Lower leg skin (tissue), 3 donors: ENCODE data around the gene HOXB1.

Experiments
- POLR2A ChIP-seq, 2 donors: fragments of 450-650 bp; IDR thresholded peaks; one replicate each; pipeline ENCODE4 v1.6.1; 2016 to 2017; ENCODE audit warnings: antibody characterized with exemption in 2 of 2, mild to moderate bottlenecking in 1 of 2, moderate library complexity in 1 of 2
- TF ChIP-seq, protein P1 (sequence below), 3 donors: fragments of 450-650 bp; IDR thresholded peaks; one replicate each; pipeline ENCODE4 v1.5.1; 2016; ENCODE audit warnings: antibody characterized with exemption in 3 of 3, mild to moderate bottlenecking in 3 of 3, moderate library complexity in 2 of 3

DNA sequence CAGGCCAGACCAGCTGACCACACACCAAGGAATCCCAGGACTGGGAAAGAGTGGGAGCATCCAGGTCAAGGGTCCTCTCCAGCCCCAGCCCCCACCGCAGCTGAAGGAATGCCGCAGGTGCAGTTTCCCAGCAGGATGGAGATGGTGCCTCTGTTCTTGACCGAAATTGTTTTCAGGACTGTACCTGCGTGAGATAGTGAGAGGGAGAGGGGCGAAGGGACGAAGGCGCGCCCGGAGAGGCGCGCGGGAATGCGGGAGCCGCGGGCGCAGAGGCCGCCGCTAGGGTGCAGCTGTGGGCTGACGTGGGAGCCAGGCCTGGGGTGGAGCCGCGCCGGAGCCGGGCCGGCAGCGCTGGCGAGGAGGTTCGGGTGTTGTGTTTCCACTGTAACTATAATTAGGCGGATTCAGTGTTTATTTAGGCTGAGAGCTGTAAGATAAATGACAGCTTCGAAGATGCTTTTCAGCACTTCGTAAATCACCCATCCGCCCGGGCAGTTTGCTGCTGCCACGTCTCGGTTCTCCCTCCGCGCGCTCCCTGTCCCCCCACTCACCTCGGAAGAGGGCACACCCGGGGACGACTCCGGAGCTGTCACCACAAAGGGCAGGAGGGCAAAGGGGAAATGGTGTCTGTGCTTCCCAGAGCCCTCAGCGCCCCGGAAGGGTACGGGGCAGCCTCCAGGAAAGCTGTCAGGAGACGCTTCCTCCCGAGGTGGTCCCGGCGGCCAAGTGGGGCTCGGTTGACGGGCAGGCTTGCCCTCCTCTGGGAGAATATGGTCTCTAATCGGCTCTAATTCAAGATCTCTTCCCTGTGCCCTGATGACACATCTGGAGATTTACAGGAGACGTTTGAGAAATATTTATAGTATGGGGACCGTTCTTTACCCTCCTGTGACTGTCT is 38.2 kb downstream of the HOXB1 start:
- TF ChIP-seq, protein P1, sequence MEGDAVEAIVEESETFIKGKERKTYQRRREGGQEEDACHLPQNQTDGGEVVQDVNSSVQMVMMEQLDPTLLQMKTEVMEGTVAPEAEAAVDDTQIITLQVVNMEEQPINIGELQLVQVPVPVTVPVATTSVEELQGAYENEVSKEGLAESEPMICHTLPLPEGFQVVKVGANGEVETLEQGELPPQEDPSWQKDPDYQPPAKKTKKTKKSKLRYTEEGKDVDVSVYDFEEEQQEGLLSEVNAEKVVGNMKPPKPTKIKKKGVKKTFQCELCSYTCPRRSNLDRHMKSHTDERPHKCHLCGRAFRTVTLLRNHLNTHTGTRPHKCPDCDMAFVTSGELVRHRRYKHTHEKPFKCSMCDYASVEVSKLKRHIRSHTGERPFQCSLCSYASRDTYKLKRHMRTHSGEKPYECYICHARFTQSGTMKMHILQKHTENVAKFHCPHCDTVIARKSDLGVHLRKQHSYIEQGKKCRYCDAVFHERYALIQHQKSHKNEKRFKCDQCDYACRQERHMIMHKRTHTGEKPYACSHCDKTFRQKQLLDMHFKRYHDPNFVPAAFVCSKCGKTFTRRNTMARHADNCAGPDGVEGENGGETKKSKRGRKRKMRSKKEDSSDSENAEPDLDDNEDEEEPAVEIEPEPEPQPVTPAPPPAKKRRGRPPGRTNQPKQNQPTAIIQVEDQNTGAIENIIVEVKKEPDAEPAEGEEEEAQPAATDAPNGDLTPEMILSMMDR (IDR thresholded peaks at IDR 0.05), result peak in 1 of 3 donors; percentile 27
- no peak for TF ChIP-seq POLR2A (IDR thresholded peaks at IDR 0.05)
